Lower leg skin (tissue), 4 donors: ENCODE measurements around the gene COG8. TPM values are rescaled to one million over a fixed set of nuclear protein-coding genes. Genes with fewer than 3 reads are reported as not detected.

Source experiments
- DNase-seq, 2 donors: peaks; one replicate each; pipeline ENCODE4 v3.0.0-alpha.2; 2019; ENCODE audit warnings: low spot score in 2 of 2
- H3K4me3 ChIP-seq: fragments of 200-600 bp; sonication (generic); 2 replicates; pipeline ENCODE4 v1.5.1; 2017; ENCODE audit warnings: mild to moderate bottlenecking, low read depth; ENCODE audit not compliant: poor library complexity, severe bottlenecking
- CTCF ChIP-seq, 3 donors: fragments of 450-650 bp; IDR thresholded peaks; one replicate each; pipeline ENCODE4 v1.5.1; 2016; ENCODE audit warnings: antibody characterized with exemption in 3 of 3, mild to moderate bottlenecking in 3 of 3, moderate library complexity in 2 of 3
- POLR2A ChIP-seq, 2 donors: fragments of 450-650 bp; IDR thresholded peaks; one replicate each; pipeline ENCODE4 v1.6.1; 2016 to 2017; ENCODE audit warnings: antibody characterized with exemption in 2 of 2, mild to moderate bottlenecking in 1 of 2, moderate library complexity in 1 of 2
- WGBS, 2 donors: methylation state at CpG; one replicate each; pipeline ENCODE4 v1.1.5; 2018; 5-methylcytosine and 5-hydroxymethylcytosine counted together
- intact Hi-C: fragments of 100-400 bp; cut with DNase I; formaldehyde crosslinking; loops from one replicate; pipeline ENCODE4 v1.15.0; 2023; ENCODE audit warnings: low total_unique reads
- total RNA-seq, 4 donors: library from RNA; depleted of rRNA; stranded (reverse); fragments of >200 nt; gene quantifications; one replicate each; pipeline ENCODE4 v1.1.0, GENCODE V29; 2016

The COG8 gene
- total RNA-seq, 4 donors from 2014 or later, result 40.8 to 57.8 (median 47.6) TPM

GRCh38 chr16:69378760-69379159, 39.4 kb upstream of the COG8 start:
- intact Hi-C loops, result no loop called here
- no peak for DNase-seq
- TF ChIP-seq CTCF (IDR thresholded peaks at IDR 0.05) (no peak), POLR2A (IDR thresholded peaks at IDR 0.05) (no peak)
- no peak overlapping the region for H3K4me3 ChIP-seq
- WGBS, 2 donors, result 74 to 76% methylated on average over 1 of the region's 1 CpG

- no peak for TF ChIP-seq CTCF (IDR thresholded peaks at IDR 0.05)
- no peak for TF ChIP-seq POLR2A (IDR thresholded peaks at IDR 0.05)
- intact Hi-C loops, result no loop called here
- H3K4me3 ChIP-seq, result no peak overlapping the region
- 88 to 96% methylated on average over 1 of the region's 1 CpG for WGBS, 2 donors
- no peak for DNase-seq
Measured at GRCh38 chr16:69378036-69378435, 38.7 kb upstream of the COG8 start.

GRCh38 chr16:69376393-69377059, 37.2 kb upstream of the COG8 start:
- TF ChIP-seq CTCF (IDR thresholded peaks at IDR 0.05) (no peak), POLR2A (IDR thresholded peaks at IDR 0.05) (no peak)
- WGBS, 2 donors, result 94 to 96% methylated on average over 10 of the region's 10 CpGs
- intact Hi-C loops, result no loop called here

GRCh38 chr16:69373019-69373418, 33.7 kb upstream of the COG8 start:
- WGBS, 2 donors, result 79 to 91% methylated on average over 1 of the region's 1 CpG
- intact Hi-C loops, result no loop called here
- H3K4me3 ChIP-seq, result no peak overlapping the region
- DNase-seq, result no peak
- no peak for TF ChIP-seq CTCF (IDR thresholded peaks at IDR 0.05)
- TF ChIP-seq POLR2A (IDR thresholded peaks at IDR 0.05), result no peak

More at GRCh38 chr16:69376393-69377059, 37.2 kb upstream of the COG8 start:
- H3K4me3 ChIP-seq, result no peak overlapping the region
- DNase-seq, result no peak

- no peak overlapping the region for H3K4me3 ChIP-seq
- intact Hi-C loops, result no loop called here
- TF ChIP-seq POLR2A (IDR thresholded peaks at IDR 0.05) (no peak), CTCF (IDR thresholded peaks at IDR 0.05) (no peak)
- 94 to 96% methylated on average over 2 of the region's 2 CpGs for WGBS, 2 donors
- DNase-seq, result no peak
Measured at GRCh38 chr16:69371564-69371963, 32.2 kb upstream of the COG8 start.

GRCh38 chr16:69368866-69369265, 29.5 kb upstream of the COG8 start:
- WGBS, 2 donors, result 94 to 98% methylated on average over 4 of the region's 4 CpGs
- no peak overlapping the region for H3K4me3 ChIP-seq
- DNase-seq, result peak in 1 of 2 donors; percentile 20
- no peak for TF ChIP-seq POLR2A (IDR thresholded peaks at IDR 0.05)
- TF ChIP-seq CTCF (IDR thresholded peaks at IDR 0.05), result no peak
- intact Hi-C loops, result no loop called here
